Large intestine (tissue), 12 donors: ENCODE measurements around the gene ACVR2A. TPM values are rescaled to one million over a fixed set of nuclear protein-coding genes. Genes with fewer than 3 reads are reported as not detected.

Experiments used
- DNase-seq, 2 donors: peaks; one replicate each; pipeline versions ENCODE4 v3.0.0 to v3.0.0-alpha.2; 2013
- H3K27ac ChIP-seq: one replicate; pipeline ENCODE4 v1.5.1; 2013; ENCODE audit warnings: low read length
- H3K27me3 ChIP-seq: 2 replicates; pipeline ENCODE4 v1.6.1; 2013; ENCODE audit warnings: low read length; ENCODE audit not compliant: control insufficient read depth, insufficient read depth
- H3K36me3 ChIP-seq: 2 replicates; pipeline ENCODE4 v1.6.1; 2013; ENCODE audit warnings: low read length; ENCODE audit not compliant: control insufficient read depth, insufficient read depth
- H3K4me1 ChIP-seq: one replicate; pipeline ENCODE4 v1.6.1; 2013; ENCODE audit warnings: low read length; ENCODE audit not compliant: control insufficient read depth, insufficient read depth
- H3K4me3 ChIP-seq: one replicate; pipeline ENCODE4 v1.5.1; 2013; ENCODE audit warnings: low read length
- H3K9me3 ChIP-seq: one replicate; pipeline ENCODE4 v1.6.1; 2013; ENCODE audit warnings: mild to moderate bottlenecking, low read depth, low read length, moderate library complexity; ENCODE audit not compliant: control insufficient read depth
- WGBS: methylation state at CpG from one replicate; pipeline ENCODE4 v1.1.5; 2013; ENCODE audit warnings: low lambda C conversion rate; ENCODE audit not compliant: insufficient coverage; 5-methylcytosine and 5-hydroxymethylcytosine counted together
- long read RNA-seq, 11 donors: transcript quantifications; one replicate each; lab custom pipeline, GENCODE V29; 2026
- polyA plus RNA-seq: library from polyadenylated mRNA; unstranded; fragments of 120-200 nt; gene quantifications from one replicate; pipeline ENCODE4 v1.2.1, GENCODE V29; 2013

The ACVR2A gene
- polyA plus RNA-seq, result 20.4 TPM
- long read RNA-seq, donor 1, full-length matches to known transcripts, result 14 of 21 reads
- long read RNA-seq, donor 1, partial matches to known transcripts, result 0 of 21 reads
- long read RNA-seq, donor 1, other reads (novel, unspliced or antisense), result 7 of 21 reads
- long read RNA-seq, donor 2, full-length matches to known transcripts, result 9 of 17 reads
- long read RNA-seq, donor 2, partial matches to known transcripts, result 8 of 17 reads
- long read RNA-seq, donor 2, other reads (novel, unspliced or antisense), result 0 of 17 reads
- long read RNA-seq, donor 3, result 0 reads
- long read RNA-seq, donor 4, full-length matches to known transcripts, result 3 of 3 reads
- long read RNA-seq, donor 4, partial matches to known transcripts, result 0 of 3 reads
- long read RNA-seq, donor 4, other reads (novel, unspliced or antisense), result 0 of 3 reads
- long read RNA-seq, donor 5, full-length matches to known transcripts, result 7 of 7 reads
- long read RNA-seq, donor 5, partial matches to known transcripts, result 0 of 7 reads
- long read RNA-seq, donor 5, other reads (novel, unspliced or antisense), result 0 of 7 reads
- long read RNA-seq, donor 6, full-length matches to known transcripts, result 12 of 12 reads
- long read RNA-seq, donor 6, partial matches to known transcripts, result 0 of 12 reads
- long read RNA-seq, donor 6, other reads (novel, unspliced or antisense), result 0 of 12 reads
- long read RNA-seq, donor 7, full-length matches to known transcripts, result 10 of 10 reads
- long read RNA-seq, donor 7, partial matches to known transcripts, result 0 of 10 reads
- long read RNA-seq, donor 7, other reads (novel, unspliced or antisense), result 0 of 10 reads
- long read RNA-seq, donor 8, full-length matches to known transcripts, result 5 of 5 reads
- long read RNA-seq, donor 8, partial matches to known transcripts, result 0 of 5 reads
- long read RNA-seq, donor 8, other reads (novel, unspliced or antisense), result 0 of 5 reads
- long read RNA-seq, donor 9, full-length matches to known transcripts, result 6 of 6 reads
- long read RNA-seq, donor 9, partial matches to known transcripts, result 0 of 6 reads
- long read RNA-seq, donor 9, other reads (novel, unspliced or antisense), result 0 of 6 reads
- long read RNA-seq, donor 10, full-length matches to known transcripts, result 14 of 14 reads
- long read RNA-seq, donor 10, partial matches to known transcripts, result 0 of 14 reads
- long read RNA-seq, donor 10, other reads (novel, unspliced or antisense), result 0 of 14 reads
- long read RNA-seq, donor 11, full-length matches to known transcripts, result 10 of 10 reads
- long read RNA-seq, donor 11, partial matches to known transcripts, result 0 of 10 reads
- long read RNA-seq, donor 11, other reads (novel, unspliced or antisense), result 0 of 10 reads

GRCh38 chr2:147844697-147845410, at the start of gene ACVR2A:
Gene ACVR2A (plus strand): TSS chr2:147845029. CDS start chr2:147845153, 124 bp downstream.
- 0% methylated on average over 2 of the region's 51 CpGs for WGBS
- H3K27me3 ChIP-seq, result no peaks in the 10 kb centered on the region

GRCh38 chr2:147800316-147800715, 44.5 kb upstream of the ACVR2A start:
- no peaks in the 10 kb centered on the region for H3K9me3 ChIP-seq
- H3K27ac ChIP-seq, result no peak overlapping the region
- no peaks in the 10 kb centered on the region for H3K36me3 ChIP-seq
- no CpG with 5 or more reads among the region's 2 CpGs for WGBS
- H3K4me1 ChIP-seq, result no peaks in the 10 kb centered on the region
- H3K27me3 ChIP-seq, result no peaks in the 10 kb centered on the region
- no peak overlapping the region for H3K4me3 ChIP-seq
- no peak for DNase-seq

More at GRCh38 chr2:147844697-147845410, at the start of gene ACVR2A:
- peak within 1 kb of the TSS; percentile 99 for H3K27ac ChIP-seq
- peak within 1 kb of the TSS; percentile 88 for H3K4me3 ChIP-seq
- DNase-seq, result peak; percentile 26 to 57
- peaks cover 4% of the 10 kb centered on the region for H3K4me1 ChIP-seq
- H3K9me3 ChIP-seq, result no peaks in the 10 kb centered on the region
- no peaks in the 10 kb centered on the region for H3K36me3 ChIP-seq

- no peaks in the 10 kb centered on the region for H3K36me3 ChIP-seq
- WGBS, result no CpG with 5 or more reads among the region's 1 CpG
- H3K9me3 ChIP-seq, result no peaks in the 10 kb centered on the region
- H3K4me1 ChIP-seq, result no peaks in the 10 kb centered on the region
- no peak overlapping the region for H3K27ac ChIP-seq
- DNase-seq, result no peak
- H3K4me3 ChIP-seq, result no peak overlapping the region
- H3K27me3 ChIP-seq, result no peaks in the 10 kb centered on the region
These were observed 38.0 kb upstream of the ACVR2A start for GRCh38 chr2:147806846-147807245.

DNA sequence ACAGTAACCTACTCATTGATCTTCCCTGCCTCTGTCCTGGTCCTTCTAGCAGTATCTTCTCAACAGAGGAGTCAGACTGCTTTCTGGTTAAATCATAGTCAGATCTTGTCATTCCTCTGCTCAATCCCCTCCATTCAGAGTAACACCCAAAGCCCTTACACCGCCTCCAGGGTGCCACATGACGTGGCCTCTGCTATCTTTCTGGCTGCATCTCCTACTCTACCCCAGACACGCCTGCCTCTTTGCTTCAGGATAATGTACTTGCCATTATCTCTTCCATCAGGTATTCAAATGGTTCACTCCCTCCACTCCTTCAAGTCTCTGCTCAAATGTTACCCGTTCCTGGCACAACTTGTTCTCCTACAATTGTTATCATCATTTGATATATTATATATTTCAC, 36.3 kb upstream of the ACVR2A start:
- no peaks in the 10 kb centered on the region for H3K9me3 ChIP-seq
- no peak overlapping the region for H3K4me3 ChIP-seq
- 63% methylated on average over 2 of the region's 4 CpGs for WGBS
- no peaks in the 10 kb centered on the region for H3K36me3 ChIP-seq
- H3K27me3 ChIP-seq, result no peaks in the 10 kb centered on the region
- no peak overlapping the region for H3K27ac ChIP-seq
- H3K4me1 ChIP-seq, result no peaks in the 10 kb centered on the region
- no peak for DNase-seq

- DNase-seq, result peak in 1 of 2 donors; percentile 18
- Histone ChIP-seq H3K36me3 (no peaks in the 10 kb centered on the region), H3K9me3 (no peaks in the 10 kb centered on the region), H3K27me3 (no peaks in the 10 kb centered on the region), H3K4me3 (no peak overlapping the region), H3K4me1 (no peaks in the 10 kb centered on the region), H3K27ac (peak overlapping the region; percentile 30)
These were observed 33.7 kb upstream of the ACVR2A start for GRCh38 chr2:147810883-147811765.

DNA sequence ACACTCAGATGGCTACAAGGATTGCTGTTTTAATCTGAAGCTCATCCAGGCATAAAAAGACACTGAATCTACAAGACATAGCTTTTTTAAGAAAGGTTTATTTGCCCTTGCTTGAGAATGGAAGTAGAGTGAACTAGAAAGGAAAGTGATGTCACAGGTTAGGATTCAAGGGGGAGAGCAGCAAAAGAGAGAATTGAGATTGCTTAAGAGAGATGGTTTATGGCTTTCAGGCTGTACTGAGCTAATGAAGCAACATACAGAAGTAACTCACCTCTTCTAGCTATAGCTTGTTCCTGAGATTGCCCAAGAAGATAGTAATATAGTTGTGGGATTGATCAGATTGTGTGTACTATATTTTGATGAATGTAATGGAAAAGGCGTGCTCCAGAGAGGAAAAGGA, 26.1 kb upstream of the ACVR2A start:
- H3K36me3 ChIP-seq, result no peaks in the 10 kb centered on the region
- WGBS, result 91% methylated on average over 1 of the region's 1 CpG
- no peaks in the 10 kb centered on the region for H3K27me3 ChIP-seq
- no peak overlapping the region for H3K4me3 ChIP-seq
- no peaks in the 10 kb centered on the region for H3K9me3 ChIP-seq
- no peaks in the 10 kb centered on the region for H3K4me1 ChIP-seq
- peak; percentile 33 to 59 for DNase-seq
- H3K27ac ChIP-seq, result no peak overlapping the region

GRCh38 chr2:147824620-147825019, 20.2 kb upstream of the ACVR2A start:
- no peak for DNase-seq
- 94% methylated on average over 2 of the region's 3 CpGs for WGBS
- H3K4me3 ChIP-seq, result no peak overlapping the region
- peaks cover 7% of the 10 kb centered on the region for H3K9me3 ChIP-seq
- no peaks in the 10 kb centered on the region for H3K27me3 ChIP-seq
- H3K27ac ChIP-seq, result no peak overlapping the region
- H3K4me1 ChIP-seq, result no peaks in the 10 kb centered on the region
- no peaks in the 10 kb centered on the region for H3K36me3 ChIP-seq

- Histone ChIP-seq H3K27ac (no peak overlapping the region), H3K4me1 (no peaks in the 10 kb centered on the region), H3K27me3 (no peaks in the 10 kb centered on the region), H3K36me3 (no peaks in the 10 kb centered on the region), H3K4me3 (no peak overlapping the region), H3K9me3 (peaks cover 7% of the 10 kb centered on the region)
- WGBS, result 100% methylated on average over 1 of the region's 41 CpGs
- no peak for DNase-seq
These were observed 18.3 kb upstream of the ACVR2A start for GRCh38 chr2:147826278-147827087.

DNA sequence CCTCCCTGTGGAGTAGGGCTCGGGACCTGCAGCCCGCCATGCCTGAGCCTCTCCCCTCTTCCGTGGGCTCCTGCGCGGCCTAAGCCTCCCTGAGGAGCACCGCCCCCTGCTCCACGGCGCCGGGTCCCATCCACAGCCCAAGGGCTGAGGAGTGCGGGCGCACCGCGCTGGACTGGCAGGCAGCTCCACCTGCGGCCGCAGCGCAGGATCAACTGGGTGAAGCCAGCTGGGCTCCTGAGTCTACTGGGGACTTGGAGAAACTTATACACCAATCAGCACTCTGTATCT, 17.8 kb upstream of the ACVR2A start:
- no CpG with 5 or more reads among the region's 16 CpGs for WGBS
- H3K27me3 ChIP-seq, result no peaks in the 10 kb centered on the region

More for the DNA sequence above, 17.8 kb upstream of the ACVR2A start:
- Histone ChIP-seq H3K27ac (no peak overlapping the region), H3K4me1 (no peaks in the 10 kb centered on the region), H3K9me3 (peaks cover 7% of the 10 kb centered on the region), H3K36me3 (no peaks in the 10 kb centered on the region), H3K4me3 (no peak overlapping the region)
- DNase-seq, result no peak
